HepG2 (cell line): ENCODE measurements around the gene KRTAP19-5. TPM values are rescaled to one million over a fixed set of nuclear protein-coding genes. Genes with fewer than 3 reads are reported as not detected.

Experiments
- ATAC-seq: fragments of 200-7000 bp; cut with Tn5 transposase; 3 replicates; pipeline ENCODE4 v1.9.1; 2020; ENCODE audit warnings: mild to moderate bottlenecking, moderate library complexity
- BruUV-seq: library from RNA; stranded (reverse); fragments of 400-500 nt; replicated peaks from 2 replicates; lab custom pipeline; 2021; lab: Mats Ljungman, UMichigan
- CTCF ChIA-PET: fragments of 300-600 bp; formaldehyde crosslinking; extraction: SDS; loops from one replicate; lab custom pipeline; 2021; ENCODE audit warnings: low total read pairs, inconsistent platforms, low intra/inter-chr PET ratio; lab: Yijun Ruan, JAX
- POLR2A ChIA-PET: fragments of 350-600 bp; sonication (Branson Sonifier 250); formaldehyde crosslinking; loops from one replicate; lab custom pipeline; 2020; ENCODE audit warnings: antibody characterized with exemption, inconsistent platforms; lab: Yijun Ruan, JAX
- DNase-seq: peaks from one replicate; pipeline ENCODE4 v3.0.0-alpha.2; 2015; ENCODE audit warnings: low spot score
- FAIRE-seq: peaks from 3 replicates; lab custom pipeline; 2011; peaks lifted over from hg19 to GRCh38; lab: Jason Lieb, UNC
- H2AFZ ChIP-seq: one replicate; pipeline ENCODE4 v1.6.1; 2011; ENCODE audit warnings: low read length, inconsistent platforms
- H3K27ac ChIP-seq: fragments of 300-600 bp; 3 replicates; pipeline ENCODE4 v1.8.0; 2011; ENCODE audit warnings: mixed run types, mild to moderate bottlenecking, mixed read lengths, low read length, inconsistent platforms; ENCODE audit not compliant: insufficient read depth; ENCODE audit errors: extremely low read length
- H3K27me3 ChIP-seq, 2 experiments: fragments of 200-600 bp in 1 of 2; 2 replicates in 1 of 2; 3 replicates in 1 of 2; pipeline versions ENCODE4 v1.6.0 to v1.8.0; 2011; ENCODE audit warnings: low read length in 2 of 2, mild to moderate bottlenecking in 2 of 2, moderate library complexity in 2 of 2, inconsistent platforms in 1 of 2; ENCODE audit not compliant: insufficient read depth in 2 of 2, control insufficient read depth in 1 of 2
- H3K36me3 ChIP-seq, 2 experiments: fragments of 200-600 bp in 1 of 2; replicated peaks in 1 of 2; 2 replicates in 1 of 2; 3 replicates in 1 of 2; pipeline versions ENCODE4 v1.5.1 to v1.8.0; 2011; ENCODE audit warnings: low read length in 2 of 2, inconsistent platforms in 1 of 2; ENCODE audit not compliant: insufficient read depth in 2 of 2, control insufficient read depth in 1 of 2
- H3K4me1 ChIP-seq: 2 replicates; pipeline ENCODE4 v1.5.1; 2012; ENCODE audit warnings: low read length, inconsistent platforms; ENCODE audit not compliant: insufficient read depth
- H3K4me2 ChIP-seq: 2 replicates; pipeline ENCODE4 v1.6.0; 2011; ENCODE audit warnings: low read depth, low read length, inconsistent platforms
- H3K4me3 ChIP-seq, 3 experiments: fragments of 200-600 bp in 1 of 3; sonication (generic), shearing (Covaris generic) in 1 of 3; replicated peaks in 1 of 3; 2 replicates each; pipeline ENCODE4 v1.5.1; 2011 to 2016; ENCODE audit warnings: low read length in 3 of 3, inconsistent platforms in 2 of 3, low read depth in 2 of 3, mild to moderate bottlenecking in 2 of 3, control low read depth in 1 of 3, mixed read lengths in 1 of 3; ENCODE audit not compliant: insufficient read depth in 1 of 3
- H3K79me2 ChIP-seq: one replicate; pipeline ENCODE4 v1.6.1; 2011; ENCODE audit warnings: low read length, inconsistent platforms; ENCODE audit not compliant: insufficient read depth
- H3K9ac ChIP-seq: 2 replicates; pipeline ENCODE4 v1.6.0; 2011; ENCODE audit warnings: mild to moderate bottlenecking, low read depth, low read length, inconsistent platforms; ENCODE audit not compliant: insufficient read depth
- H3K9me3 ChIP-seq: 2 replicates; pipeline ENCODE4 v1.5.1; 2012; ENCODE audit warnings: mild to moderate bottlenecking, low read length
- H4K20me1 ChIP-seq: 2 replicates; pipeline ENCODE4 v1.6.0; 2011; ENCODE audit warnings: inconsistent platforms, mild to moderate bottlenecking, low read length, moderate library complexity; ENCODE audit not compliant: insufficient read depth
- ASH2L ChIP-seq: fragments of 300-600, 200-600 bp; sonication (generic); IDR thresholded peaks from 2 replicates; pipeline ENCODE4 v1.7.0; 2017; ENCODE audit warnings: low read depth, mild to moderate bottlenecking, moderate library complexity, mixed read lengths, low read length; ENCODE audit not compliant: insufficient read length
- CHD4 ChIP-seq: fragments of 200-600 bp; sonication (generic); IDR thresholded peaks from 2 replicates; pipeline ENCODE4 v1.7.0; 2017; ENCODE audit warnings: mild to moderate bottlenecking, low read length, borderline replicate concordance
- E2F1 ChIP-seq: sonication (generic); formaldehyde crosslinking; IDR thresholded peaks from 2 replicates; pipeline ENCODE4 v1.5.0; 2020; ENCODE audit warnings: missing genetic modification reagents
- ESRRA ChIP-seq: sonication (generic); formaldehyde crosslinking; IDR thresholded peaks from 2 replicates; pipeline ENCODE4 v1.5.1; 2020; ENCODE audit warnings: mild to moderate bottlenecking, low read depth, missing genetic modification reagents
- GMEB1 ChIP-seq: sonication (generic); formaldehyde crosslinking; IDR thresholded peaks from 2 replicates; pipeline ENCODE4 v1.5.1; 2020; ENCODE audit warnings: missing genetic modification reagents, mild to moderate bottlenecking, borderline replicate concordance
- GMEB2 ChIP-seq: IDR thresholded peaks from 2 replicates; pipeline ENCODE4 v1.6.1; 2016; ENCODE audit warnings: missing biosample characterization, missing genetic modification reagents, low read depth
- KDM5B ChIP-seq: sonication (generic); formaldehyde crosslinking; IDR thresholded peaks from 2 replicates; pipeline ENCODE4 v1.4.0; 2020; ENCODE audit warnings: missing genetic modification reagents, mild to moderate bottlenecking, borderline replicate concordance
- RBAK ChIP-seq: sonication (generic); formaldehyde crosslinking; IDR thresholded peaks from 2 replicates; pipeline ENCODE4 v1.5.1; 2020; ENCODE audit warnings: mild to moderate bottlenecking, missing genetic modification reagents
- SIN3A ChIP-seq: IDR thresholded peaks from 2 replicates; pipeline ENCODE4 v1.6.1; 2011; ENCODE audit warnings: low read depth, mild to moderate bottlenecking, control low read depth, low read length, borderline replicate concordance
- SNRNP70 ChIP-seq: fragments of 200-400 bp; formaldehyde crosslinking; IDR thresholded peaks from 2 replicates; pipeline ENCODE4 v1.6.1; 2017; ENCODE audit warnings: mild to moderate bottlenecking, low read depth, low read length, moderate library complexity
- TFE3 ChIP-seq: IDR thresholded peaks from 2 replicates; pipeline ENCODE4 v1.6.1; 2016
- ZBTB7A ChIP-seq: sonication (generic); formaldehyde crosslinking; IDR thresholded peaks from 2 replicates; pipeline ENCODE4 v1.8.0; 2022; ENCODE audit warnings: mild to moderate bottlenecking, missing genetic modification reagents
- ZNF101 ChIP-seq: sonication (generic); formaldehyde crosslinking; IDR thresholded peaks from 2 replicates; pipeline ENCODE4 v1.4.0; 2020; ENCODE audit warnings: mild to moderate bottlenecking, low read depth, missing genetic modification reagents, borderline replicate concordance
- ZNF282 ChIP-seq: fragments of 450-650 bp; IDR thresholded peaks from 2 replicates; pipeline ENCODE4 v1.6.1; 2018; ENCODE audit not compliant: partially characterized antibody
- ZNF574 ChIP-seq: sonication (generic); formaldehyde crosslinking; IDR thresholded peaks from 2 replicates; pipeline ENCODE4 v1.4.0; 2020; ENCODE audit warnings: missing genetic modification reagents
- ZSCAN22 ChIP-seq: sonication (generic); formaldehyde crosslinking; IDR thresholded peaks from 2 replicates; pipeline ENCODE4 v1.4.0; 2020; ENCODE audit warnings: mild to moderate bottlenecking, missing genetic modification reagents
- WGBS: methylation state at CpG from one replicate; pipeline ENCODE4 v1.1.6; 2017; ENCODE audit warnings: low lambda C conversion rate; 5-methylcytosine and 5-hydroxymethylcytosine counted together
- in situ Hi-C: cut with HindIII; loops from 2 replicates; pipeline ENCODE4 v1.10.0; 2017; ENCODE audit warnings: low pct_unique_long_range_greater_than_20kb; ENCODE audit not compliant: extremely low pct_ligation_motif_present
- intact Hi-C: fragments of 100-400 bp; cut with micrococcal nuclease; formaldehyde crosslinking; loops from one replicate; pipeline ENCODE4 v1.10.0; 2022; ENCODE audit not compliant: unreplicated experiment
- polyA plus RNA-seq, 8 experiments: library from polyadenylated mRNA; depleted of rRNA in 3 of 8; stranded (reverse) in 7 of 8; unstranded in 1 of 8; fragments of >200 nt; fragmentation: Illumina TruSeq in 4 of 8; extraction: Trizol in 4 of 8; gene quantifications; 2 replicates each; pipeline versions ENCODE4 v1.2.1 to v1.2.3, GENCODE V29; 2011 to 2016; ENCODE audit warnings: low read depth in 4 of 8, missing spikeins in 1 of 8, mixed read lengths in 1 of 8; ENCODE audit not compliant: insufficient read depth in 1 of 8
- total RNA-seq, 5 experiments: library from RNA; depleted of rRNA; stranded (reverse); fragments of >200 nt; fragmentation: Illumina TruSeq; extraction: Trizol; gene quantifications; 2 replicates each; pipeline ENCODE4 v1.2.3, GENCODE V29; 2016; ENCODE audit warnings: low read depth in 1 of 5

KRTAP19-5 gene
- total and polyA plus RNA-seq, 2 of the 13 experiments (the other 11 are each of a cell fraction or from before 2014, with no cell fraction given) = not detected

- TF ChIP-seq GMEB2 (CRISPR knock-in tag) (no peak), GMEB1 (no peak), TFE3 (CRISPR knock-in tag) (no peak), RBAK (CRISPR knock-in tag) (no peak), ZNF101 (CRISPR knock-in tag) (no peak), SIN3A (no peak), ASH2L (no peak), ZBTB7A (no peak)
These were observed 22.7 kb downstream of the KRTAP19-5 start (continued) for GRCh38 chr21:30479259-30479658.

- no TSS peak for BruUV-seq
- in situ Hi-C loops = no loop called here
- Histone ChIP-seq H3K4me3 (no peak overlapping the region), H3K9ac (no peak overlapping the region), H3K4me2 (no peak overlapping the region), H3K79me2 (no peaks in the 10 kb centered on the region), H3K27me3 (no peaks in the 10 kb centered on the region), H4K20me1 (no peaks in the 10 kb centered on the region), H3K27ac (no peak overlapping the region), H2AFZ (no peak overlapping the region), H3K4me1 (no peaks in the 10 kb centered on the region), H3K9me3 (peaks cover 85% of the 10 kb centered on the region), H3K36me3 (no peaks in the 10 kb centered on the region)
- 2% methylated on average over 3 of the region's 3 CpGs for WGBS
- no peak for DNase-seq
- no peak for FAIRE-seq
- POLR2A ChIA-PET = no interaction called here
- CTCF ChIA-PET = no interaction called here
- ATAC-seq = no peak
- intact Hi-C loops = no loop called here
- TF ChIP-seq KDM5B (CRISPR knock-in tag) = no peak
- no peak for TF ChIP-seq ESRRA (CRISPR knock-in tag)
- TF ChIP-seq CHD4 = no peak
- TF ChIP-seq ZNF574 (CRISPR knock-in tag) = no peak
- no peak for TF ChIP-seq SNRNP70
- no peak for TF ChIP-seq E2F1 (CRISPR knock-in tag)
- TF ChIP-seq ZNF282 = no peak
- TF ChIP-seq ZSCAN22 = no peak
These were observed 23.9 kb downstream of the KRTAP19-5 start for GRCh38 chr21:30478004-30478403.
